K562 (cell line): ENCODE data around the gene CCDC82. TPM values are rescaled to one million over a fixed set of nuclear protein-coding genes. Genes with fewer than 3 reads are reported as not detected.

ENCODE experiments used
- ATAC-seq: fragments of 200-7000 bp; cut with Tn5 transposase; 3 replicates; pipeline ENCODE4 v1.9.1; 2020; ENCODE audit warnings: moderate library complexity
- BruUV-seq: library from RNA; stranded (reverse); fragments of 400-500 nt; replicated peaks from 2 replicates; lab custom pipeline; 2021; lab: Mats Ljungman, UMichigan
- CTCF ChIA-PET: fragments of 300-600 bp; formaldehyde crosslinking; extraction: SDS; loops from one replicate; lab custom pipeline; 2021; ENCODE audit warnings: low intra/inter-chr PET ratio; lab: Yijun Ruan, JAX
- POLR2A ChIA-PET: fragments of 300-600, 350-650 bp; sonication (Branson Sonifier 250); formaldehyde crosslinking; extraction: SDS; loops from one replicate; lab custom pipeline; 2021; ENCODE audit warnings: antibody characterized with exemption, inconsistent platforms; lab: Yijun Ruan, JAX
- DNase-seq, 4 experiments: peaks; one replicate each; pipeline versions ENCODE4 v3.0.0 to v3.0.0-alpha.2; 2011 to 2018; ENCODE audit warnings: low spot score in 3 of 4, mixed read lengths in 3 of 4; ENCODE audit errors: extremely low read depth in 1 of 4
- FAIRE-seq: peaks from 2 replicates; lab custom pipeline; 2011; peaks lifted over from hg19 to GRCh38; lab: Jason Lieb, UNC
- H2AFZ ChIP-seq: 2 replicates; pipeline ENCODE4 v1.6.0; 2011; ENCODE audit warnings: low read depth, low read length, control low read depth, inconsistent platforms
- H3K27ac ChIP-seq: fragments of 200-600 bp; 3 replicates; pipeline ENCODE4 v1.8.0; 2011; ENCODE audit warnings: low read depth, mild to moderate bottlenecking, control low read depth, inconsistent platforms, low read length, moderate library complexity, mixed read lengths; ENCODE audit errors: extremely low read depth
- H3K27me3 ChIP-seq, 2 experiments: fragments of 300-600 bp in 1 of 2; 2 replicates in 1 of 2; 3 replicates in 1 of 2; pipeline versions ENCODE4 v1.6.0 to v1.8.0; 2011; ENCODE audit warnings: inconsistent platforms in 2 of 2, low read length in 2 of 2, mild to moderate bottlenecking in 1 of 2, mixed read lengths in 1 of 2, moderate library complexity in 1 of 2; ENCODE audit not compliant: control insufficient read depth in 2 of 2, insufficient read depth in 2 of 2
- H3K36me3 ChIP-seq: fragments of 300-600 bp; 3 replicates; pipeline ENCODE4 v1.8.0; 2011; ENCODE audit warnings: mild to moderate bottlenecking, low read length, inconsistent platforms; ENCODE audit not compliant: control insufficient read depth, insufficient read depth
- H3K4me1 ChIP-seq, 2 experiments: fragments of 200-600 bp in 1 of 2; replicated peaks in 1 of 2; 2 replicates in 1 of 2; 3 replicates in 1 of 2; pipeline versions ENCODE4 v1.5.1 to v1.8.0; 2011; ENCODE audit warnings: inconsistent platforms in 2 of 2, low read length in 2 of 2, mild to moderate bottlenecking in 1 of 2, mixed read lengths in 1 of 2, moderate library complexity in 1 of 2; ENCODE audit not compliant: control insufficient read depth in 2 of 2, insufficient read depth in 2 of 2
- H3K4me2 ChIP-seq: 2 replicates; pipeline ENCODE4 v1.6.1; 2011; ENCODE audit warnings: low read length, control low read depth, inconsistent platforms, mixed read lengths; ENCODE audit not compliant: insufficient read depth
- H3K4me3 ChIP-seq: fragments of 200-600 bp; sonication (generic), shearing (Covaris generic); 2 replicates; pipeline ENCODE4 v1.5.1; 2016; ENCODE audit warnings: control low read depth, inconsistent platforms
- H3K79me2 ChIP-seq: fragments of 200-600 bp; 3 replicates; pipeline ENCODE4 v1.8.0; 2011; ENCODE audit warnings: low read length, inconsistent platforms; ENCODE audit not compliant: control insufficient read depth, insufficient read depth
- H3K9ac ChIP-seq, 2 experiments: 2 replicates each; pipeline versions ENCODE4 v1.6.0 to v1.6.1; 2011; ENCODE audit warnings: low read depth in 2 of 2, low read length in 2 of 2, control low read depth in 1 of 2, inconsistent platforms in 1 of 2, mild to moderate bottlenecking in 1 of 2, mixed read lengths in 1 of 2; ENCODE audit not compliant: insufficient read depth in 1 of 2
- H3K9me1 ChIP-seq: one replicate; pipeline ENCODE4 v1.6.0; 2011; ENCODE audit warnings: inconsistent platforms, mild to moderate bottlenecking, low read length, moderate library complexity; ENCODE audit not compliant: control insufficient read depth, insufficient read depth
- H3K9me3 ChIP-seq: replicated peaks from 2 replicates; pipeline ENCODE4 v1.5.1; 2011; ENCODE audit warnings: low read depth, low read length, inconsistent platforms; ENCODE audit not compliant: control insufficient read depth, insufficient read depth
- H4K20me1 ChIP-seq: replicated peaks from 2 replicates; pipeline ENCODE4 v1.6.1; 2011; ENCODE audit warnings: low read length, inconsistent platforms, mixed read lengths; ENCODE audit not compliant: control insufficient read depth, insufficient read depth
- CHAMP1 ChIP-seq: fragments of 450-650 bp; IDR thresholded peaks from 2 replicates; pipeline ENCODE4 v1.6.1; 2016; ENCODE audit warnings: mild to moderate bottlenecking
- MAZ ChIP-seq, 2 experiments: fragments of 450-650 bp in 1 of 2; sonication (generic) in 1 of 2; formaldehyde crosslinking; IDR thresholded peaks in 1 of 2; conservative IDR thresholded peaks in 1 of 2; 2 replicates each; pipeline versions ENCODE4 v1.4.0 to v1.5.0; 2020; ENCODE audit warnings: mild to moderate bottlenecking in 1 of 2, missing genetic modification reagents in 1 of 2
- WGBS: fragments of 100-300 bp; shearing (Covaris generic); methylation state at CpG from one replicate; pipeline ENCODE4 v1.1.6; 2016; ENCODE audit warnings: low coverage, mixed read lengths; ENCODE audit not compliant: insufficient coverage; ENCODE audit errors: missing lambda C conversion rate; 5-methylcytosine and 5-hydroxymethylcytosine counted together
- in situ Hi-C: fragments of 300-500 bp; cut with MboI; formaldehyde crosslinking; loops from 4 replicates; pipeline ENCODE4 v1.15.0; 2018; ENCODE audit warnings: inconsistent platforms, mixed read lengths
- intact Hi-C: fragments of 100-400 bp; cut with micrococcal nuclease; formaldehyde crosslinking; loops from 2 replicates; pipeline ENCODE4 v1.14.2; 2022
- polyA plus RNA-seq, 8 experiments: library from polyadenylated mRNA; depleted of rRNA in 4 of 8; stranded (reverse) in 5 of 8; unstranded in 3 of 8; fragments of >200 nt; fragmentation: Nextera tagmentation in 2 of 8; fragmentation: Illumina TruSeq in 1 of 8; extraction: Ambion mirVana in 2 of 8; extraction: Trizol in 1 of 8; gene quantifications; 2 replicates each; pipeline versions ENCODE4 v1.2.1 to v1.2.3, GENCODE V29; 2011 to 2014; ENCODE audit warnings: inconsistent platforms in 1 of 8, missing spikeins in 1 of 8
- total RNA-seq, 7 experiments: library from RNA; depleted of rRNA in 6 of 7; stranded (reverse); fragments of >200 nt in 6 of 7; fragmentation: Illumina TruSeq in 2 of 7; extraction: Trizol in 2 of 7; gene quantifications; 2 replicates each; pipeline versions ENCODE4 v1.2.1 to v1.2.3, GENCODE V29; 2011 to 2021; ENCODE audit warnings: low replicate concordance in 1 of 7

CCDC82 gene
- total and polyA plus RNA-seq, 9 of the 15 experiments (the other 6 are each of a cell fraction or from before 2014, with no cell fraction given), result 12.5 to 51.3 (median 24.5) TPM

- peaks cover 22 to 70% of the 10 kb centered on the region in 2 experiments for H3K4me1 ChIP-seq
Measured at GRCh38 chr11:96333191-96333719, 56.5 kb downstream of the CCDC82 start.

More at GRCh38 chr11:96333191-96333719, 56.5 kb downstream of the CCDC82 start:
- ATAC-seq (no peak), DNase-seq (no peak), FAIRE-seq (no peak)
- no peaks in the 10 kb centered on the region for H3K36me3 ChIP-seq
- TF ChIP-seq MAZ (CRISPR knock-in tag; conservative IDR thresholded peaks at IDR 0.05 in 1 of 2, IDR thresholded peaks at IDR 0.05 in 1 of 2) (0 out of 4 replicates have a peak, but pooled peaks of 1 of the 2 experiments have one; percentile 3), CHAMP1 (no peak)
- POLR2A ChIA-PET, result interaction anchor here (1.3 to 2.4 kb wide), 2 partner anchors 10 to 14 kb away, joined by 4 to 17 read pairs; partner anchors contain the start of gene MAML2
- no peak overlapping the region for H2AFZ ChIP-seq
- WGBS, result 64% methylated on average over 4 of the region's 4 CpGs
- H4K20me1 ChIP-seq, result no peaks in the 10 kb centered on the region
- no peaks in the 10 kb centered on the region for H3K9me3 ChIP-seq
- intact Hi-C loops, result no loop called here
- peak overlapping the region; percentile 53; the same call in 1 of the 3 replicates for H3K27ac ChIP-seq
- H3K4me2 ChIP-seq, result peak overlapping the region; percentile 51; the same call in 1 of the 2 replicates
- CTCF ChIA-PET, result interaction anchor here (0.6 kb wide), 1 partner anchor 379 kb away, joined by 5 read pairs; no protein-coding TSS in a partner anchor
- peaks cover 79% of the 10 kb centered on the region for H3K79me2 ChIP-seq
- H3K27me3 ChIP-seq, result no peaks in the 10 kb centered on the region
- peak overlapping the region in 1 of 2 experiments; percentile 22; a peak in 1 of 4 replicates for H3K9ac ChIP-seq
- in situ Hi-C loops, result no loop called here
- H3K4me3 ChIP-seq, result no peak overlapping the region
- H3K9me1 ChIP-seq, result no peaks in the 10 kb centered on the region
- no TSS peak for BruUV-seq
